ENCODE measurements around the gene FTCD.
"Not testable (repeated sequence)": the region's sequence is repeated elsewhere in the genome, so short reads cannot be mapped to it uniquely, and the experiment has no call there.

The FTCD gene

DNA sequence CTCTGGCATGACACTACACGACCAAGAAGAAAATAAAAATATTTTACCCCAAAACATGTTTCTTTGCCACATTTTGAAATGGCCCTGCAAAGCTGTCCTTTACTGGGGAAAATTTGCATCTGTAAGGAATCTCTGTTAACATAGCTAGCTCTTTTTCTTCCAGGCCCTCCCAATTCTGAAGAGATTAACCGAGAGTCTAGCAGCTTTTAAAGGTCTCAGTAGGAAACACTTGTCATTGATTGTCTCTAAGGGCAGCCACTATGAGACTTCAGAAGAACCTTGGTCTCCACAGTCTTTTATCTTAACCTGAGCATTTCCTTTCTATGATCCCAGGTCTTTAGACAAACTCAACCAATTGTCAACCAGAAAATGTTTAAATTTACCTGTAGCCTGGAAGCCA, 48.0 kb downstream of the FTCD start:
- H2BK12ac ChIP-seq (ENCODE audit: low read length); H3K27ac ChIP-seq (ENCODE audit: low read depth, low read length): not testable (repeated sequence)

GRCh38 chr21:46104104-46104503, 51.3 kb downstream of the FTCD start:
- Histone ChIP-seq H3K18ac (ENCODE audit: low read length) (no peak overlapping the region), H3K36me3 (ENCODE audit: control insufficient read depth in 1 of 2, insufficient read depth in 2 of 2, low read length in 2 of 2) (no peaks in the 10 kb centered on the region), H3K23ac (ENCODE audit: low read length) (no peak overlapping the region), H3K27me3 (ENCODE audit: insufficient read depth, low read length) (no peaks in the 10 kb centered on the region), H3K14ac (ENCODE audit: low read length) (no peak overlapping the region), H3K79me2 (ENCODE audit: control insufficient read depth, insufficient read depth, low read length, poor library complexity) (no peaks in the 10 kb centered on the region), H4K91ac (ENCODE audit: low read depth, low read length) (no peak overlapping the region), H3K27ac (ENCODE audit: low read depth, low read length) (no peak overlapping the region), H3K4me2 (ENCODE audit: low read length) (no peak overlapping the region), H2BK12ac (ENCODE audit: low read length) (no peak overlapping the region), H4K8ac (ENCODE audit: low read depth, low read length) (no peak overlapping the region), H3K9ac (ENCODE audit: low read length) (no peak overlapping the region), H3K4ac (ENCODE audit: low read depth, low read length) (no peak overlapping the region), H3K9me3 (ENCODE audit: insufficient read depth, low read depth, low read length) (no peaks in the 10 kb centered on the region), H2AK5ac (ENCODE audit: low read length) (no peak overlapping the region), H2BK5ac (ENCODE audit: low read depth, low read length, poor library complexity) (no peak overlapping the region), H4K12ac (ENCODE audit: low read depth, low read length) (no peak overlapping the region), H3K4me3 (ENCODE audit: low read depth, low read length) (no peak overlapping the region), H3K79me1 (ENCODE audit: low read length) (no peaks in the 10 kb centered on the region), H2BK120ac (ENCODE audit: insufficient read depth, low read length, poor library complexity) (no peak overlapping the region), H3K4me1 (ENCODE audit: control insufficient read depth in 1 of 2, insufficient read depth in 2 of 2, low read length in 2 of 2) (no peaks in the 10 kb centered on the region), H2AFZ (ENCODE audit: insufficient read depth, low read length, poor library complexity) (no peak overlapping the region)
- no peak for DNase-seq

More for the DNA sequence above, 48.0 kb downstream of the FTCD start:
- H3K79me2 ChIP-seq (ENCODE audit: control insufficient read depth, insufficient read depth, low read length, poor library complexity); H3K14ac ChIP-seq (ENCODE audit: low read length); H3K4me1 ChIP-seq (ENCODE audit: control insufficient read depth in 1 of 2, insufficient read depth in 2 of 2, low read length in 2 of 2); H4K91ac ChIP-seq (ENCODE audit: low read depth, low read length); H3K4ac ChIP-seq (ENCODE audit: low read depth, low read length); H3K4me3 ChIP-seq (ENCODE audit: low read depth, low read length); H4K12ac ChIP-seq (ENCODE audit: low read depth, low read length); H3K9me3 ChIP-seq (ENCODE audit: insufficient read depth, low read depth, low read length); H3K79me1 ChIP-seq (ENCODE audit: low read length); H3K27me3 ChIP-seq (ENCODE audit: insufficient read depth, low read length); H3K23ac ChIP-seq (ENCODE audit: low read length); H4K8ac ChIP-seq (ENCODE audit: low read depth, low read length); H3K18ac ChIP-seq (ENCODE audit: low read length); H2BK120ac ChIP-seq (ENCODE audit: insufficient read depth, low read length, poor library complexity); H2BK5ac ChIP-seq (ENCODE audit: low read depth, low read length, poor library complexity); DNase-seq; H2AK5ac ChIP-seq (ENCODE audit: low read length); H3K4me2 ChIP-seq (ENCODE audit: low read length); H2AFZ ChIP-seq (ENCODE audit: insufficient read depth, low read length, poor library complexity); H3K9ac ChIP-seq (ENCODE audit: low read length); H3K36me3 ChIP-seq (ENCODE audit: control insufficient read depth in 1 of 2, insufficient read depth in 2 of 2, low read length in 2 of 2): not testable (repeated sequence)
- no CpG with 5 or more reads among the region's 2 CpGs for WGBS (ENCODE audit: extremely low coverage, insufficient coverage, insufficient read length)

- no CpG with 5 or more reads among the region's 4 CpGs for WGBS (ENCODE audit: extremely low coverage, insufficient coverage, insufficient read length)
- Histone ChIP-seq H3K79me2 (ENCODE audit: control insufficient read depth, insufficient read depth, low read length, poor library complexity) (peaks cover 3% of the 10 kb centered on the region), H3K18ac (ENCODE audit: low read length) (no peak overlapping the region), H2BK12ac (ENCODE audit: low read length) (no peak overlapping the region), H3K4me3 (ENCODE audit: low read depth, low read length) (no peak overlapping the region), H3K14ac (ENCODE audit: low read length) (no peak overlapping the region), H2AK5ac (ENCODE audit: low read length) (no peak overlapping the region), H3K4me2 (ENCODE audit: low read length) (no peak overlapping the region), H4K8ac (ENCODE audit: low read depth, low read length) (no peak overlapping the region), H3K27ac (ENCODE audit: low read depth, low read length) (no peak overlapping the region), H3K27me3 (ENCODE audit: insufficient read depth, low read length) (peaks cover 4% of the 10 kb centered on the region), H3K9me3 (ENCODE audit: insufficient read depth, low read depth, low read length) (peaks cover 2% of the 10 kb centered on the region), H3K9ac (ENCODE audit: low read length) (no peak overlapping the region), H3K36me3 (ENCODE audit: control insufficient read depth in 1 of 2, insufficient read depth in 2 of 2, low read length in 2 of 2) (no peaks in the 10 kb centered on the region), H3K4ac (ENCODE audit: low read depth, low read length) (no peak overlapping the region), H2AFZ (ENCODE audit: insufficient read depth, low read length, poor library complexity) (no peak overlapping the region), H4K12ac (ENCODE audit: low read depth, low read length) (no peak overlapping the region), H2BK5ac (ENCODE audit: low read depth, low read length, poor library complexity) (no peak overlapping the region), H3K23ac (ENCODE audit: low read length) (no peak overlapping the region), H3K4me1 (ENCODE audit: control insufficient read depth in 1 of 2, insufficient read depth in 2 of 2, low read length in 2 of 2) (peaks cover 2 to 6% of the 10 kb centered on the region in 2 experiments), H4K91ac (ENCODE audit: low read depth, low read length) (no peak overlapping the region), H2BK120ac (ENCODE audit: insufficient read depth, low read length, poor library complexity) (no peak overlapping the region), H3K79me1 (ENCODE audit: low read length) (peaks cover 2% of the 10 kb centered on the region)
- DNase-seq, result no peak
Observed at GRCh38 chr21:46100906-46101305, 54.5 kb downstream of the FTCD start.

GRCh38 chr21:46100426-46100825, 55.0 kb downstream of the FTCD start:
- peaks cover 2% of the 10 kb centered on the region for H3K9me3 ChIP-seq (ENCODE audit: insufficient read depth, low read depth, low read length)
- no peak overlapping the region for H3K4me2 ChIP-seq (ENCODE audit: low read length)
- no peak overlapping the region for H3K18ac ChIP-seq (ENCODE audit: low read length)
- H3K9ac ChIP-seq (ENCODE audit: low read length), result no peak overlapping the region
- no CpG with 5 or more reads among the region's 7 CpGs for WGBS (ENCODE audit: extremely low coverage, insufficient coverage, insufficient read length)
- H3K23ac ChIP-seq (ENCODE audit: low read length), result no peak overlapping the region
- H4K8ac ChIP-seq (ENCODE audit: low read depth, low read length), result no peak overlapping the region
- H3K4me3 ChIP-seq (ENCODE audit: low read depth, low read length), result peak overlapping the region; percentile 60
- H2BK12ac ChIP-seq (ENCODE audit: low read length), result no peak overlapping the region
- no peak overlapping the region for H2AK5ac ChIP-seq (ENCODE audit: low read length)
- no peak overlapping the region for H2BK120ac ChIP-seq (ENCODE audit: insufficient read depth, low read length, poor library complexity)
- H2BK5ac ChIP-seq (ENCODE audit: low read depth, low read length, poor library complexity), result no peak overlapping the region
- peaks cover 2% of the 10 kb centered on the region for H3K79me1 ChIP-seq (ENCODE audit: low read length)
- H3K27ac ChIP-seq (ENCODE audit: low read depth, low read length), result no peak overlapping the region
- H3K36me3 ChIP-seq (ENCODE audit: control insufficient read depth in 1 of 2, insufficient read depth in 2 of 2, low read length in 2 of 2), result no peaks in the 10 kb centered on the region
- peaks cover 4% of the 10 kb centered on the region for H3K27me3 ChIP-seq (ENCODE audit: insufficient read depth, low read length)
- H3K79me2 ChIP-seq (ENCODE audit: control insufficient read depth, insufficient read depth, low read length, poor library complexity), result peaks cover 3% of the 10 kb centered on the region
- H4K12ac ChIP-seq (ENCODE audit: low read depth, low read length), result no peak overlapping the region
- H4K91ac ChIP-seq (ENCODE audit: low read depth, low read length), result no peak overlapping the region
- no peak overlapping the region for H3K4ac ChIP-seq (ENCODE audit: low read depth, low read length)
- H3K14ac ChIP-seq (ENCODE audit: low read length), result no peak overlapping the region
- H2AFZ ChIP-seq (ENCODE audit: insufficient read depth, low read length, poor library complexity), result no peak overlapping the region
- H3K4me1 ChIP-seq (ENCODE audit: control insufficient read depth in 1 of 2, insufficient read depth in 2 of 2, low read length in 2 of 2), result peaks cover 2 to 6% of the 10 kb centered on the region in 2 experiments
- DNase-seq, result no peak
